Brain pericyte (primary cell): ENCODE results near the gene JAGN1.
"Not testable (repeated sequence)": the region's sequence is repeated elsewhere in the genome, so short reads cannot be mapped to it uniquely, and the experiment has no call there.

Experiments used
- DNase-seq: peaks from one replicate; pipeline ENCODE4 v3.0.0-alpha.2; 2012; ENCODE audit warnings: low read depth, low spot score

JAGN1 gene

DNA sequence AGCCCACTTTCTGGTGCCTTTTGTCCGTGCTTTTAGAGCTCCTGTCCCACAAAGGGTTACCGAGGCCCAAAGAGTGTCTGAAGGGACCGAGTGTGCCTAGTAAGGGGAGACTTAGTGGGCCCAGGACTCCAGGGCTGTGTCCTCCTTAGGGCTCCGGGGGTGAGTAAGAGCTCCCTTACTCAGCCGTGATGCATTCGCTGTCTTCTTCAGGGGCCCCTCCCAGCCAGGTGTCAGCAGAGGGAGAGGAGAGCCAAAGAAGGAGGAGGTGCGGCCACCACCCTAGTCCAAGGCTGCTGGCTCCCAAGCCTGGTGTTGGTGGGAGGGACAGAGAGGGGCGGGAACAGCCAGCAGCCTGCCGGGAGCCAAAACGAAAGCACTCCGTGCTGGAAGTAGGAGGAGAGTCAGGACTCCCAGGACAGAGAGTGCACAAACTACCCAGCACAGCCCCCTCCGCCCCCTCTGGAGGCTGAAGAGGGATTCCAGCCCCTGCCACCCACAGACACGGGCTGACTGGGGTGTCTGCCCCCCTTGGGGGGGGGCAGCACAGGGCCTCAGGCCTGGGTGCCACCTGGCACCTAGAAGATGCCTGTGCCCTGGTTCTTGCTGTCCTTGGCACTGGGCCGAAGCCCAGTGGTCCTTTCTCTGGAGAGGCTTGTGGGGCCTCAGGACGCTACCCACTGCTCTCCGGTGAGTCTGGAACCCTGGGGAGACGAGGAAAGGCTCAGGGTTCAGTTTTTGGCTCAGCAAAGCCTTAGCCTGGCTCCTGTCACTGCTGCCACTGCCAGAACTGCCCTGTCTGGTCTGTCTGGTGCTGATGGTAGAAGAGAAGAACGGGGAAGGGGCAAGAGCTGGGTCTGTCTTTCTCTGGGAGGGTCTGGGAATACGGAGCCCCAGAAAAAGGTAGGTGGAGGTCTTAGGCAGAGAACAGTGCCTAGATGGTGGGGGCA, 26.6 kb downstream of the JAGN1 start, which contains the start of gene IL17RC:
Gene IL17RC, plus strand, starts transcription at position 365 of the 947 bp plus-strand sequence. Its CDS starts 218 bp downstream, at position 583.
- DNase-seq = peak; percentile 56

- no peak for DNase-seq
These were observed 27.4 kb downstream of the JAGN1 start for GRCh38 chr3:9917820-9918219.

DNA sequence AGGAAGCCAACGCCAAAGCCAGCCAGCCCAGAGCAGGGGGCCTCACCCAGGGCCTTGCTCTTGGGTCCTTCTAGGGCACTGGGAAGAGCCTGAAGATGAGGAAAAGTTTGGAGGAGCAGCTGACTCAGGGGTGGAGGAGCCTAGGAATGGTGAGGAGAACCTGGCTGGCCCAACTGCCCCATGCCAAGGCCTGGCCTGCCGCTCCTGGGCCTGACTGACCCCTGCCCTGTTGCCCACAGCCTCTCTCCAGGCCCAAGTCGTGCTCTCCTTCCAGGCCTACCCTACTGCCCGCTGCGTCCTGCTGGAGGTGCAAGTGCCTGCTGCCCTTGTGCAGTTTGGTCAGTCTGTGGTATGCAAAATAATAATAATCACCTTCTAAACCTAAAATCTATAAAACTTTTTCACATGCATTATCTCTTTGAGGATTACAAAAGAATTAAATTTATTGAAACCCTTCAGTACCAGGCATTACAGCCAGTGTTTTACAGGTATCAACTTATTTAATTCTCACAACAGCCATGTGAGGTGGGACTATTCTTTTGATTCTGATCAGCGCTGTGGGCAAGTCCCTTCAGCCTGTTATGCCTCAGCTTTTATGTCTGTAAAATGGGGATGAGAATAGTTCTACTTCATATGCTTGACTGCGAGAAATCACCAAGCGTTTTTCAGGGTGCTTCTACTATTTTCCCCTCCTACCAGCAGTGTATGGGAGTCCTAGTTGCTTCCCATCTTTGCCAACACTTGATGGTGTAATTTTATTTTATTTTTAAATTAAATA, 28.0 kb downstream of the JAGN1 start:
- no peak for DNase-seq

DNA sequence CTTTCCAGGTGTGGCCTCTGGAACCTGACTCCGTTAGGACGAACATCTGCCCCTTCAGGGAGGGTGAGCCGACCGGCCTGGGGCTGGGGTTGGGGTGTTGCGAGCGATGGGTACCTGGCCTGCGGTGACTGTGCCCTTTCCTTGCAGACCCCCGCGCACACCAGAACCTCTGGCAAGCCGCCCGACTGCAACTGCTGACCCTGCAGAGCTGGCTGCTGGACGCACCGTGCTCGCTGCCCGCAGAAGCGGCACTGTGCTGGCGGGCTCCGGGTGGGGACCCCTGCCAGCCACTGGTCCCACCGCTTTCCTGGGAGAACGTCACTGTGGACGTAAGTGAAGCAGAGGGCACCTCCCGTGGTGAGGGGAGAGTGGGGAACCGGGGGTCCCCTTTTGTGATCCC, 37.7 kb downstream of the JAGN1 start:
- no peak for DNase-seq

DNA sequence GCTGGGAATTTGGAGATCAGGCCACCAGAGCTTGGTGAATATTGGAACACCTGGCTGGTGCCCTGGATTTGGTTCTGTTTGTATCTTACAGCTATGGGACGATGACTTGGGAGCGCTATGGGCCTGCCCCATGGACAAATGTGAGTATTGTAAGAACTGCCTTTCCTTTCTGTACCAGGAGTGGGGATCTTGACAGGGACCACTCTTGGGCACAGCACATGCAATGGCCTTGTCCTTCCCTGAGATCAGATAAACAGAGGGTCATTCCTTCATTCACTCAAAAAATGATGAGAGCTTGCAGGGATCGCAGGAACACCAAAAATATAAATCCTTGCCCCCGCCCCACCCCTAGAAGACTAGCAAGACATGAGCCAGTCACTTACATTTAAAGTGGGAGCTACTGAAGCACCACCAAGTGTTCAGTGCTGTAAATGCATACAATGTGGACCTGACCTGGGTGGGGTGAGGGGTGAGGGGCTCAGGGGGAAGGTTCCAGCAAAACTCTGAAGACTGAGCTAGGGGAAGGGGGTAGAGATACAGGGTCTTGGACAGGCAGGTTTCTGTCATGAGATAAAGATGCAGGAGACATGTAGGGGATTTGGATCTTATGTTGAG, 40.5 kb downstream of the JAGN1 start:
- no peak for DNase-seq

DNA sequence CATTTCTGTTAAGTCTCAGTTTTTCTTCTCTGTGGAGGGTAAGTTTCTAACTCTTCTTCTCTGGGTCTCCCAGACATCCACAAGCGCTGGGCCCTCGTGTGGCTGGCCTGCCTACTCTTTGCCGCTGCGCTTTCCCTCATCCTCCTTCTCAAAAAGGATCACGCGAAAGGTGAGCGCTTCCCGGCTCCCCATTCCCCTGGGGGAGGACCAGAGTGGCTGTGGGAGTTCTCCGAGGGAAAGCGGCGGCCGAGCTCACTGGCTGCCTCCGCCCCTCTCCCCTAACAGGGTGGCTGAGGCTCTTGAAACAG, 42.1 kb downstream of the JAGN1 start:
- no peak for DNase-seq

GRCh38 chr3:9932843-9933560, 42.6 kb downstream of the JAGN1 start:
- DNase-seq = no peak

DNA sequence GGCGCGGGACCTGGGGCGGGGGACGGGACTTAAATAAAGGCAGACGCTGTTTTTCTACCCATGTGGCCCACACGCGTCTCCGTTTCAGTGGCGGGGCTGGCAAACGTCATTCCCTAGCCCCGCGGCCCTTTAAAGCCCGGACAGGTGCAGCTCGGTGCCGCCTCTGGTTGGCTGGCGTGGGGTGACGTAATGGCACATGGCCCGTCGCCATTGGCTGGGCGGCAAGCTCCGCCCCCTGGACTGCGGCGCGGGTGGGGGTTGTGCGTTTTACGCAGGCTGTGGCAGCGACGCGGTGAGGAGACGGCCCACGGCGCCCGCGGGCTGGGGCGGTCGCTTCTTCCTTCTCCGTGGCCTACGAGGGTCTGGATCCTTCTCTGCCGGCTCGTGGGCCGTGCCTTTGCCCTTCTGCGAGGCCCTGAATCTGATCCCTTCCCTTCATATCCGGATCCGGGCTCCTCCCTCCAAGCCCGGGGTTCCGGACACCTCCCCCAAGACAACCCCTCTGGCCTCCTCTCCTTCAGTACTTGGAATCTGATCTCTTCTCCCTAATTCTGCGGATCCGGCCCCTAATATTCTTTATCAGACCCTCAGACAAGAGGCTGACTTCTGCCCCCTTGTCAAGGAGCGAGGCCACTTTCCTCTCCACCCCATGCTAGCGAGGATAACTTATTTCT, 43.3 kb downstream of the JAGN1 start, which contains the start of gene CRELD1:
Gene CRELD1, plus strand, starts transcription at position 274 of the 674 bp plus-strand sequence. CDS start 605 bp downstream, outside the sequence.
- peak; percentile 88 for DNase-seq

DNA sequence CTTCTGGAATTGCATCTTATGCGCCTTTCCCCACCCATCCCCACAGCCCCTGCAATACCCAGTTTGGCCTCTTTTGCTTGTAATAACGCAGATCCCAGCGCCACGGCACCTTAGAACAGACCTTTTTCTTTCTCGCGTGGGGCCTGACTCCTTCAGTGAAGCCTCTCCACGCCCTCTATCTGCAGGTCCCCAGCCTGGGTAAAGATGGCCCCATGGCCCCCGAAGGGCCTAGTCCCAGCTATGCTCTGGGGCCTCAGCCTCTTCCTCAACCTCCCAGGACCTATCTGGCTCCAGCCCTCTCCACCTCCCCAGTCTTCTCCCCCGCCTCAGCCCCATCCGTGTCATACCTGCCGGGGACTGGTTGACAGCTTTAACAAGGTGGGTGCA, 43.8 kb downstream of the JAGN1 start:
- no peak for DNase-seq

DNA sequence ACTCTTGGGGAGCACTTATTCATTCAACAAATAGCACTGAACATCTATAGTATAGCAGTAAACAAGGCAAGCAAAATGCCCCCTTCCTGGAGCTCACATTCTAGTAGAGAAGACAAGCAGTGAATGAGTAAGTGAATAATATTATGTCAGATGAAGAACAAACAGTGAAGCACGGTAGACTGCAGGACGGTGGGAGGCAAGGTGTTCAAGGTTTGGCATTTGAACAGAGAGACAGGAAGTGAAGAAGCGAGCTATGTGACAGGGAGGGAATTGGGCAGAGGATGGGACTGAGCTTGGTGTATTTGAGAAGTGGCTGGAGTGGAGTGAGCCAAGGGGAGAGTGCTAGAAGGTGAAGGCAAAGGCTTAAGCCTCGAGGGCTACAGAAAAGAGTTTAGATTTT, 44.6 kb downstream of the JAGN1 start:
- DNase-seq = no peak

DNA sequence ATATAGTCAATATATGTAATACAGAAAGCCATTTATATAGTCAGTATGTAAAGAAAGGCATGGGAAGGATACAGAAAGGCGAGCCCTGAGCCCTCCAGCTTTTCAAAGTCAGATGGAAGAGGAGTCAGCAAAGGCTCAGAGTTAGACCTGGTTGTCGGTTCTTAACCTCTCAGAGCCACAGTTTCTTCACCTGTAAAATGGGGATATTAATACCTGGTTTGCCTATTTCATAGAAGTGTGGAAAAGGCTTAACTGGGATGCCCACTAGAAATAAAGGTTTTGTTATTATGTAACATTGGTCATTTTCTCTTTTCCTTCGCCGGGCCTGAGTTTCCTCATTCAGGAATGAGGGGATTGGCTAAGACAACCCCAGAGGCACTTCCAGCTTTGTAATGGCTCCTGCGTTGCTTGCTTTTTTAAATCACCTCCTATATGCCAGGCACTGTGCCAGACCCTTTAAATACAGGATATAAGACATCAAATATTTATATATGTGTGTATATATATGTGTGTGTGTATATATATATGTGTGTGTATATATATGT, 45.6 kb downstream of the JAGN1 start:
- no peak for DNase-seq

DNA sequence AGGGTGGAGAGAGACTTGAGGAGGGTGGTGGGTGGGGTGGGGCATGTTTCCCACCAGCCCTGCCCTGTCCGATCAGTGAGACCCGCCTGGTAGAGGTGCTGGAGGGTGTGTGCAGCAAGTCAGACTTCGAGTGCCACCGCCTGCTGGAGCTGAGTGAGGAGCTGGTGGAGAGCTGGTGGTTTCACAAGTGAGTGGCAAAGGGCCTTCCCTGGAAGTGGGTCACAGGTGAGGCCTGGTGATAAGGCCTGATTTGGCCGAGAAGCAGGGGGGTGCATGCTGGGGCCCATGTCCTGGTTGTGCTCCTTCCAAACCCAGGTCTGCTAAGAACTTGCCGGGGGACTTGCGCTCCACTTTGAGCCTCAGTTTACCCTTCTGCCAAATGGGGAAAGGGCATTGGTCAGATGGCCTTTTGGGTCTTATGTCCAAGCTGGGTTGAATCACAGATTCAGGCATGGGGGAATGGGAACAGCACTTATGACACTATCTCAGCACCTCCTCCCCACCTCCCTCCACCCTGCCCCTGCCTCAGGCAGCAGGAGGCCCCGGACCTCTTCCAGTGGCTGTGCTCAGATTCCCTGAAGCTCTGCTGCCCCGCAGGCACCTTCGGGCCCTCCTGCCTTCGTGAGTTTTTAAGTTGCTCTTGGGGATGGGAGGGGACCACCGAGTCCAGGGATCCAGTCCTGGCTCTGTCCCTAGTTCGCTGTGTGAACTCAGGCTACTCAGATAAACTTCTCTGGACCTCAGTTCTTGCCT, 47.3 kb downstream of the JAGN1 start:
- no peak for DNase-seq

- DNase-seq = no peak
These were observed 48.6 kb downstream of the JAGN1 start for GRCh38 chr3:9938966-9939365.

- DNase-seq = not testable (repeated sequence)
These were observed 49.5 kb downstream of the JAGN1 start for GRCh38 chr3:9939906-9940305.

- no peak for DNase-seq
These were observed 50.3 kb downstream of the JAGN1 start for GRCh38 chr3:9940746-9941145.

- no peak for DNase-seq
These were observed 51.8 kb downstream of the JAGN1 start for GRCh38 chr3:9942164-9942563.

DNA sequence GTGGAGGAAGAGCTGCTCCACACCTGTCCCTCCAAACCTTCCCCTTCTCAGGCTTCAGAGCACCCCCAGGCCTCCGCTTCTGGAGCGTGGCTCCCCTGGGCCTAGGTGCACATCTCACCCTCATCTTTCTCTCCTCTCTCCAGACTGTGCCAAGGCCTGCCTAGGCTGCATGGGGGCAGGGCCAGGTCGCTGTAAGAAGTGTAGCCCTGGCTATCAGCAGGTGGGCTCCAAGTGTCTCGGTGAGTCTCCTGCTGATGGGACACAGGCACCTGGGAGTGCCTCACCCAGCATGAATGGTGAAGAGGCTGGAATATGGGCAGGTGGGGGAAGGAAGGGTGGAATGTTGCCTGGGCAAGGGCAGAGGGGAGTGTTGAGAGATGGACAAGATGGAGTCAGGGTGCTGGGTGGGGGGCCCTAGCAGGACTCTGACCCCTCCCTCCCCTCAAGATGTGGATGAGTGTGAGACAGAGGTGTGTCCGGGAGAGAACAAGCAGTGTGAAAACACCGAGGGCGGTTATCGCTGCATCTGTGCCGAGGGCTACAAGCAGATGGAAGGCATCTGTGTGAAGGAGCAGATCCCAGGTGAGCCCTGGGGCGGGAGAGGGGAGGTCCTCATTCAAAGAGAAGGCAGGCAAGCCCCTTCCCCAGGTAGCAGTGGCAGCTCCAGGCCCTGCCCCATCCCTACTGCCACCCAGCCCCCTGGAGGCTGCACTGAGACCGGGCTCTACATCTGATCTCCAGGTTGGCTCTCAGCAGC, 52.7 kb downstream of the JAGN1 start:
- no peak for DNase-seq
